Measurements from ENCODE around the gene LIMS1.
A peak's percentile ranks its signal among the peaks of the same experiment; 100 is the strongest.
"Not testable (repeated sequence)": the region's sequence is repeated elsewhere in the genome, so short reads cannot be mapped to it uniquely, and the experiment has no call there.

Gene LIMS1

DNA sequence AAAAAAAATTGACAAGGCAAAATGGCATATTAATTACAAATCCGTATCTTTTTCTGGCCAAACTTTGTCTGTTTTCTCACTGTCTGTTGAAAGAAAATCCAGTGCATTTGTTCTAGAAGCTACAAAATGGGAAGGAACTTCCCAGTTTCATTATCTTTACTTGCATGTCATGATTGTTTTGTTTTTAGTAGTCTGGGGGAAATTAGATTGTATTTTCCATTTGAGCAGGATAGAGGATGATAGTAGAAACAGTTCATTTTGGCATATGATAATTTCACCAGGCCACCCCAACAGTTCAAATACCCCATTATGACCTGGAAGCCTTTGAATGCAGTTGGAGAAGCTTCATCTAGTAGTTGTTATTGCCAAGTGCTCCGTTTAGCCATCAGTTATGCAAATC is 107.5 kb downstream of the LIMS1 start:
- DNase-seq, result no peak

DNA sequence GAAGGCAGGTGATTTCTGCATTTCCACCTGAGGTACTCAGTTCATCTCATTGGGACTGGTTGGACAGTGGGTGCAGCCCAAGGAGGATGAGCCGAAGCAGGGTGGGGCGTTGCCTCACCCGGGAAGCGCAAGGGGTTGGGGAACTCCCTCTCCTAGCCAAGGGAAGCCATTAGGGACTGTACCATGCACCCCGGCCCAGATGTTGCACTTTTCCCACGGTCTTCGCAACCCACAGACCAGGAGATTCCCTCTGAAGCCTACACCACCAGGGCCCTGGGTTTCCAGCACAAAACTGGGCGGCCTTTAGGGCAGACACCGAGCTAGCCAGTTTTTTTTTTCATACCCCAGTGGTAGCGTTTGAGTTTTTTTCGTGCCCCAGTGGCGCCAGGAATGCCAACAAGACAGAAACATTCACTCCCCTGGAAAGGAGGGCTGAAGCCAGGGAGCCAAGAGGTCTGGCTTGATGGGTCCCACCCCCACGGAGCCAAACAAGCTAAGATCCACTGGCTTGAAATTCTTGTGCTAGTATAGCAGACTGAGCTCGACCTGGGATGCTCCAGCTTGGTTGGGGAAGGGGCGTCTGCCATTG is 109.1 kb downstream of the LIMS1 start:
- no peak for DNase-seq

DNA sequence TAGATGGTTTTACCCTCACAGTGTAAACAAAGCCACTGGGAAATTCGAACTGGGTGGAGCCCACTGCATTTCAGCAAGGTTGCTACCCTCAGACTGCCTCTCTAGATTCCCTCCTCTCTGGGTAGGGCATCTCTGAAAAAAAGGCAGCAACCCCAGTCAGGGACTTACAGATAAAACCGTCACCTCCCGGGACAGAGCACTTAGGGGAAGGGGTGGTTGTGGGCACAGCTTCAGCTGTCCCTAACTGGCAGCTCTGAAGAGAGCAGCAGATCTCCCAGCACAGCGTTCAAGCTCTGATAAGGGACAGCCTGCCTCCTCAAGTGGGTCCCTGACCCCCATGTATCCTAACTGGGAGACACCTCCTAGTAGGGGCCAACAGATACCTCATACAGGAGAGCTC is 109.6 kb downstream of the LIMS1 start:
- not testable (repeated sequence) for DNase-seq

DNA sequence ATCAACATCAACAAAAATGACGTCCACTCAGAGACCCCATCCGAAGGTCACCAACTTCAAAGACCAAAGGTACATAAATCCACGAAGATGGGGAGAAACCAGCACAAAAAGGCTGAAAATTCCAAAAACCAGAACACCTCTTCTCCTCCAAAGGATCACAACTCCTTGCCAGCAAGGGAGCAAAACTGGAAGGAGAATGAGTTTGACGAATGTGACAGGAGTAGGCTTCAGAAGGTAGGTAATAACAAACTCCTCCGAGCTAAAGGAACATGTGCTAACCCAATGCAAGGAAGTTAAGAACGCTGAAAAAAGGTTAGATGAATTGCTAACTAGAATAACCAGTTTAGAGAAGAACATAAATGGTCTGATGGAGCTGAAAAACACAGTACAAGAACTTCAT is 110.2 kb downstream of the LIMS1 start:
- not testable (repeated sequence) for DNase-seq

DNA sequence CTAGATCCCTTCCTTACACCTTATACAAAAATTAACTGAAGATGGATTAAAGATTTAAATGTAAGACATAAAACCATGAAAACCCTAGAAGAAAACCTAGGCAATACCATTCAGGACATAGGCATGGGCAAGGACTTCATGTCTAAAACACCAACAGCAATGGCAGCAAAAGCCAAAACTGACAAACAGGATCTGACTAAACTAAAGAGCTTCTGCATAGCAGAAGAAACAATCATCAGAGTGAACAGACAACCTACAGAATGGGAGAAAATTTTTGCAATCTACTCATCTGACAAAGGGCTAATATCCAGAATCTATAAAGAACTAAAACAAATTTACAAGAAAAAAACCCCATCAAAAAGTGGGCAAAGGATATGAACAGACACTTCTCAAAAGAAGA is 114.5 kb downstream of the LIMS1 start:
- not testable (repeated sequence) for DNase-seq

GRCh38 chr2:108650465-108650864 is 116.2 kb downstream of the LIMS1 start:
- DNase-seq, result not testable (repeated sequence)

- not testable (repeated sequence) for DNase-seq
Observed at GRCh38 chr2:108651468-108651867, 117.2 kb downstream of the LIMS1 start.

- DNase-seq, result peak; percentile 67
Observed at GRCh38 chr2:108652187-108652931, 118.1 kb downstream of the LIMS1 start.

DNA sequence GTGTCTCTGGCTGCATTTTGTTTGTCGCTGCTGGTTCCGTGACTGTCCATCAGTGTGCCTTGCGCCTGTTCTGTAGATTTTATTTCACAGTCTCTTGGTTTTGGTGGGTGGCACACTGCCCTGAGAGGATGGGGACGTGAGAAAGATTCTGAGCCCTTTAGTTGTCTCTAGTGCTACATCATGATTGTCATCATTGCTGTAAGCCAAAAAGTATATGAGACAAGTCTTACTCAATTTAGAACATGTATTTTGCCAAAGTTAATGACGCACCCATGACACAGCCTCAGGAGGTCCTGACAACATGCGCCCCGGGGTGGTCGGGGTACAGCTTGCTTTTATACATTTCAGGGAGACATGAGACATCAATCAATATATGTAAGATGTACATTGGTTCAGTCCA is 119.2 kb downstream of the LIMS1 start:
- not testable (repeated sequence) for DNase-seq

GRCh38 chr2:108653849-108654248 is 119.6 kb downstream of the LIMS1 start:
- DNase-seq, result not testable (repeated sequence)

- DNase-seq, result not testable (repeated sequence)
Observed at GRCh38 chr2:108654521-108655125, 120.4 kb downstream of the LIMS1 start.

DNA sequence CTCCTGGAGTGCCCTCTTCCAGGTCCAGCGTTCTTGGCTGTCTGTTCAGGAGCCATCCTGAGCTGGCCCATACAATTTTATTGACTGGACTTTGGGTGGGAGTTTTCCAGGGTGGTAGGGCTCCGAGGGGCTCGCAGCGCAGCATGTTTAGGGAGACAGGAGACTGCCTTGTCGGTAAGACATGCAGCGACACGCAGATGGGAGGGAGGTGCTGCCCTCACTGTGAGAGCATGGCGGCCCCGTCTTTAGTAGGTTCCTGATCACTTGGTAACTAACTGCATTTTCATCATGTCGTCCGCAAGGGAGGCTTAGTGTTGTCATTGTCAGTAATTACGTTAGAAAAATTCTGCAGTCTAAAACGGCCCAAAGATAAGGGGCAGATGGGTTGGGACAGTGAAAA is 121.0 kb downstream of the LIMS1 start:
- DNase-seq, result not testable (repeated sequence)

GRCh38 chr2:108656282-108656681 is 122.0 kb downstream of the LIMS1 start:
- DNase-seq, result not testable (repeated sequence)

DNA sequence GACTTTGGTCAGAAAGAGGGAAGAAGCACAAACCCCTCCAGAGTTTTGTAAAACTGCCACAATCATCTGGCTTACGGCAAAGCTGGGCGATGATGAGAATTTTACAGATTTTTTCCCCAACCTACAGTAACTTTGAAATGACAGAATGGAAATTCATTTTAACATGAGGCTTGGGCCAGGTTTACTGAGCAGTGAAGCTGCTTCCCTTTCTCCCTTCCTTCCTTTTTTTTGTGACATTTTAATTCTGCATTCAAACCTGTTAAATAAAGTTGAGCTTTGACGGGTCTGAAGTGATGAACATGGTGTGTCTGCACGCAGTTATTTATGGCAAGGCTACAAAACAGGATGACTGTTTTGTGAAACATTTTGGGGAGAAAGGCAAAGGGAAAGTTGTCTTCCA is 123.2 kb downstream of the LIMS1 start:
- peak; percentile 62 for DNase-seq

- DNase-seq, result not testable (repeated sequence)
Observed at GRCh38 chr2:108658553-108658952, 124.3 kb downstream of the LIMS1 start.

GRCh38 chr2:108661493-108661892 is 127.2 kb downstream of the LIMS1 start:
- DNase-seq, result not testable (repeated sequence)

DNA sequence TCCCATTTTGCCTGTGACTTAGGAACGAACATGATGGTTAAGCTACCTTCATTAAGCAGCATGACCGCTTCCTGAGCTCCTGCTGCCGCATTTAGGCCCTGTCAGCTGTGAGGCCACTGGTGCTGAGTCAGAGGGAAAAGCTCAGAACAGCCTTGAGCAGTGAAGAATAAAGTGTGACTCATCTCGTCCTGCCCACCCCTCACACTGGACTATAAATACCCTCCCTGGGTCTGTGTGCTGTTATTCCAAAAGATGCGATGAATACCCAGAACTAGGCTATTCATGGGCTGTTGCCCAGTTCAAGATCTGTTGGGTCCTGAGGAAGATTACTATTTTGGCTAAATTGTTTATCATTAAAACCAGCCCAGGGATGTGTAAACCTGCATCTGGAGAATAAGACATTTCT is 127.9 kb downstream of the LIMS1 start:
- DNase-seq, result peak; percentile 32

- not testable (repeated sequence) for DNase-seq
Observed at GRCh38 chr2:108663346-108663745, 129.1 kb downstream of the LIMS1 start.

DNA sequence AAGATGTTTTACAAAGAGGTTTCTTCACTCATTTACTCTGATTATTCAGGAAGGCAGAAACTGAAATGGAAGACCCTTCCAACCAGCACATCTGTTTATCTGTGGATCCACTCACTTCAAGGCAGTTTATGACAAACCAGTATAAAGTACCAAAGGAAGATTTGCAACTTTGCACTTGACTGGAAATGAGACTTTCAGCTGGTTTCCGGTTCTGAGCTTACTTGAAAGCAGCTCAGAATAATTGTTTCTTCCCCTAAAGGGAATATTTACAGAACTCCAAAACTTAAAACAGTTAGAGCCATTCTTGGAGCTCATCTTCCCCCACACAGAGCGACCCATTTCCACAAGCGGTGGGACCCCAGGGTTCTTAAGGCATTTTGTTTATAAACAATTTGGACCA is 129.8 kb downstream of the LIMS1 start:
- DNase-seq, result not testable (repeated sequence)

DNA sequence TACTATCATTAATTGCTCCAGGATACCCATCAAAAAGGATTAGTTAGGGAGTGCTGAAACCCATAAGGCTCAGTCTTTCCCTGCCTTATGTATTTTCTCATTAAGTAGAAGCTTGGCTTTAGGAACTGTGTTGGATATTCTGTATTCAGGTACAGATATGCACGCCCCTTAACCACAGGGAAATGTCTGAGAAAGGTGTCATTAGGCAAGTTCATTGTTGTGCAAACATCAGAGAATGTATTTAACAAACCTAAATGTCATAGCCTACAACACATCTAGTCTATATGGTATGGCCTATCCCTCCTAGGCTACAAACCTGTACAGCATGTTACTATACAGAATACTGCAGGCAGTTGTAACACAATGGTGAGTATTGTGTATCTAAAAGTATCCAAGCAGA is 130.7 kb downstream of the LIMS1 start:
- DNase-seq, result not testable (repeated sequence)

DNA sequence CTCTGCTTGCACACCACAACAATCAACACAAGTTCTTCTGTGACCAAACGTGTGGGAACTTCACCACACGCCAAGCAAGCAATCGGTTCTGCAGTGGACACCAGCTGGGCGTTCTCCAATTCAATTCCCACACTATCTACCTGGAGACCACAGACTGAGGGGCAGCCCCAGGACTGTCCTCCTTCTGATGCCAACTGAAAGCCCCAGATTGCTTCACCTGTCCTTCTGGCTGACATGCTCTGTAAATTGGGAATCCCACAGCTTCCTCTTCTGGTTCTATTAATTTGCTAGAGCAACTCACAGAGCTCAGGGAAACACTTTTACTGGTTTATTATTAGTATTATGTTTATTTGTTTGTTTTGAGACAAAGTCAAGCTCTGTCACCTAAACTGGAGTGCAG is 131.7 kb downstream of the LIMS1 start:
- not testable (repeated sequence) for DNase-seq

DNA sequence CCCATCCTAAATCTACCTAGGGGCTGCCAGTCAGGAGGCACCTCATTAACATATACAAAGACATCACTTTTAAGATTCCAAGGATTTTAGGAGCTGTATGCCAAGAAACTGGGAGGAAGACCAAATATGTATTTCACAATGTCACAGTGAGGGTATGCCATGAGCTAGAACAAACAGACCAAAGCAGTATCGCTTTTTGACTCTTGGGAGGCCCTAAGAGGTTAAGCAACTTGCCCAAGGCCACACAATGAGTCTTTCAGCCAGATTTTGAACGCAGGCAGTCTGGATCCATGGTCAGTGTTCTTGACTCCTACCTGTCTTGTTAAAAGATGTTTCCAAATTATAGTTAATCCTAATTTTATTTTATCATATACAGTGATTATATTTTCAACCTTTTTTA is 132.9 kb downstream of the LIMS1 start:
- DNase-seq, result not testable (repeated sequence)

- DNase-seq, result not testable (repeated sequence)
Observed at GRCh38 chr2:108670282-108670681, 136.0 kb downstream of the LIMS1 start.

GRCh38 chr2:108672200-108672805 is 138.0 kb downstream of the LIMS1 start:
- not testable (repeated sequence) for DNase-seq

All from GDM1 (cell line).